ENCODE results near the gene RHOG. TPM values are rescaled to one million over a fixed set of nuclear protein-coding genes. Genes with fewer than 3 reads are reported as not detected.

The RHOG gene
- total and polyA plus RNA-seq, 8 donors, result 9.0 to 27.5 (median 14.0) TPM

DNA sequence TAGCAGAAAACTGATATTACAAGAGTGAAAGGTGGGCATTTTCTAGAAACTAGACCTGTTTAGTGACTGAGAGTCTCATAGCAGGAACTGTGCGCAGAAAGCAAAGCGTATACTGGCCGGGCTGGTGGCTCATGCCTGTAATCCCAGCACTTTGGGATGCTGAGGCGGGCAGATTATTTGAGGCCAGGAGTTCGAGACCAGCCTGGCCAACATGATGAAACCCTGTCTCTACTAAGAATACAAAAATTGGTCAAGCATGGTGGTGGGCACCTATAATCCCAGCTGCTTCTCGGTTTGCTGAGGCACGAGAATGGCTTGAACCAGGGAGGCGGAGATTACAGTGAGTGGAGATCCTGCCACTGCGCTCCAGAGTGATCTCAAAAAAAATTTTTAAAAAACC is 41.6 kb downstream of the RHOG start:
- no peak for ATAC-seq
- no peak for DNase-seq

DNA sequence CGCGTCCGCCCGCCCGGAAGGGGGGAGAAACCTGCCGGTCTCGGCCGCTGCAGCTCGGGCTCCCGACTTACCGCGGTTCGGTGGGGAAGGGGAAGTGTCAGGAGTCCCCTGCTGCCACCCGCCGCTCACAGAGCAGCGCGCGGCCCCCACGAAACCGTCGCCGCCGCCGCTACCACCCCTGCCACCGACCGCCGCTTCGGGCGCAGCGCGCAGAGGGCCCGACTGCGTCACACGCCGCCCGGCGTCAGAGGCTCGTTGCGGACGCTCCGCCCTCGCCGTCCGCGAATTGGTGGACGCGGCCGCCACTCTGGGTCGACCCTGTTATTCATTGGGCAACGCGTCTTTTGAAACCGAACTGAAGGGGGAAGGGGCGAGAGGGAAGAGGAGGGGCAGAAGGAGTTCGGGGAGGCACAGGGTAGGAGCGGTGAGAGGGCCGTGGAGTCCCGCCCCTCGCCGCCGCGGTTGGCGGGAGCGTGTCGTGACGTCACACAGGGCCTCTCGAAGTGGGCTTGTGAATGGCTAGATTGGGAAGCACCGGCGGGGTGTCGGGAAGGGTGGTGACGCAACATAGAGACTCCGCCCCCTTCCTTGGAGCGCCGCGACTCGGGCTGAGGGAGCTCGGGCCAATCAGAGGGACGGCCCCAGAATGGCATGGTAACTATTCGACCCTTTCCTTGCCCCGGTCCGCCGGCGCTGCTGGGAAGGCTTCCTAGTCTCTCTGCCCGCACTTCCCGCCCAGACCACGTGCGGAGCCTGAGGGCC is 43.2 kb downstream of the RHOG start, which contains the start of gene NUP98:
Gene NUP98 (minus strand): TSS at position 226 of the 762 bp plus-strand sequence. CDS start 15,437 bp downstream, outside the sequence.
- Histone ChIP-seq H3K9me3 (no peaks in the 10 kb centered on the region), H3K4me3 (peak within 1 kb of the TSS; percentile 58 to 99 (median 77)), H3K27me3 (no peaks in the 10 kb centered on the region), H3K4me1 (peaks cover 7 to 16% (median 13%) of the 10 kb centered on the region in 3 donors), H3K36me3 (peaks cover 0 to 18% (median 0%) of the 10 kb centered on the region in 3 donors), H3K27ac (peak within 1 kb of the TSS; percentile 75 to 95 (median 93))
- TF ChIP-seq, protein P1, sequence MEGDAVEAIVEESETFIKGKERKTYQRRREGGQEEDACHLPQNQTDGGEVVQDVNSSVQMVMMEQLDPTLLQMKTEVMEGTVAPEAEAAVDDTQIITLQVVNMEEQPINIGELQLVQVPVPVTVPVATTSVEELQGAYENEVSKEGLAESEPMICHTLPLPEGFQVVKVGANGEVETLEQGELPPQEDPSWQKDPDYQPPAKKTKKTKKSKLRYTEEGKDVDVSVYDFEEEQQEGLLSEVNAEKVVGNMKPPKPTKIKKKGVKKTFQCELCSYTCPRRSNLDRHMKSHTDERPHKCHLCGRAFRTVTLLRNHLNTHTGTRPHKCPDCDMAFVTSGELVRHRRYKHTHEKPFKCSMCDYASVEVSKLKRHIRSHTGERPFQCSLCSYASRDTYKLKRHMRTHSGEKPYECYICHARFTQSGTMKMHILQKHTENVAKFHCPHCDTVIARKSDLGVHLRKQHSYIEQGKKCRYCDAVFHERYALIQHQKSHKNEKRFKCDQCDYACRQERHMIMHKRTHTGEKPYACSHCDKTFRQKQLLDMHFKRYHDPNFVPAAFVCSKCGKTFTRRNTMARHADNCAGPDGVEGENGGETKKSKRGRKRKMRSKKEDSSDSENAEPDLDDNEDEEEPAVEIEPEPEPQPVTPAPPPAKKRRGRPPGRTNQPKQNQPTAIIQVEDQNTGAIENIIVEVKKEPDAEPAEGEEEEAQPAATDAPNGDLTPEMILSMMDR (IDR thresholded peaks at IDR 0.05), result no peak
- DNase-seq, result peak; percentile 98 to 100 (median 100)
- intact Hi-C loops (cut with DNase I), result no loop called here
- WGBS, 2 donors, result 0% methylated on average over 84 to 86 of the region's 86 CpGs
- peak; percentile 90 to 95 (median 93) for ATAC-seq
- peak; percentile 97 for FAIRE-seq

More for the DNA sequence above, 41.6 kb downstream of the RHOG start:
- Histone ChIP-seq H3K36me3 (peaks cover 0 to 1% (median 0%) of the 10 kb centered on the region in 3 donors), H3K4me1 (peaks cover 7 to 16% (median 13%) of the 10 kb centered on the region in 3 donors), H3K4me3 (no peak overlapping the region), H3K27ac (no peak overlapping the region), H3K9me3 (no peaks in the 10 kb centered on the region), H3K27me3 (no peaks in the 10 kb centered on the region)
- intact Hi-C loops (cut with DNase I), result no loop called here
- TF ChIP-seq, protein P1 (IDR thresholded peaks at IDR 0.05), result no peak
- WGBS, 2 donors, result 93 to 98% methylated on average over 9 of the region's 9 CpGs
- no peak for FAIRE-seq

DNA sequence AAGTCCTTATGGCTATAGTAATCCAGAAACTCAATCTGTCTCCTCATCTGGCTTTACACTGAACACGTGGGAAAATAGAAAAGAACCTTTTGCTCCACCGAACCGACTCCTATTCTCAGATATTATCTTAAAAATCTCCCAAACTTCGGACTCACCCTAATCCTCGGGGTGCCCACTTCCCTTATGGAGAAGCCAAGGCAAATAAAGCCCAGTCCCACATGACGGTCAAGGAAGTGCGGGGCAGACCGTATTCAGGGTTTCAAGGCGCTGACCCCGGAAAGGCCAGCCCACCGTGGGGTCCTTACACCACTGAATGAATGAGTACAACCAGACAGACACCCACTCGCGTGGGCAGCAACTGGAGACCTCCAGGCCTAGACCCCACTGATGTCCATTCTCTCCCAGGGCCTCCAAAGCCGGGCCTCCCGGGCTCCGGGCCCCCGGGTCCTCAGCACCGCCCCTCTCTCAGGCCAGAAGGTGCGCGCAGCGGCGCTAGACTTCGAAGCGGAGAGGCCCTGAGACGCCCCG is 43.9 kb downstream of the RHOG start:
- no peak for DNase-seq
- TF ChIP-seq, protein P1 (IDR thresholded peaks at IDR 0.05), result no peak
- H3K9me3 ChIP-seq, result no peaks in the 10 kb centered on the region
- 0 to 1% methylated on average over 23 to 26 of the region's 26 CpGs for WGBS, 2 donors
- ATAC-seq, result peak; percentile 23 to 52 (median 45)
- peak overlapping the region; percentile 75 to 95 (median 93) for H3K27ac ChIP-seq
- H3K4me1 ChIP-seq, result peaks cover 7 to 16% (median 13%) of the 10 kb centered on the region in 3 donors
- FAIRE-seq, result no peak
- peak overlapping the region; percentile 58 to 99 (median 77) for H3K4me3 ChIP-seq
- H3K27me3 ChIP-seq, result no peaks in the 10 kb centered on the region
- intact Hi-C loops (cut with DNase I), result no loop called here
- peaks cover 0 to 18% (median 0%) of the 10 kb centered on the region in 3 donors for H3K36me3 ChIP-seq

DNA sequence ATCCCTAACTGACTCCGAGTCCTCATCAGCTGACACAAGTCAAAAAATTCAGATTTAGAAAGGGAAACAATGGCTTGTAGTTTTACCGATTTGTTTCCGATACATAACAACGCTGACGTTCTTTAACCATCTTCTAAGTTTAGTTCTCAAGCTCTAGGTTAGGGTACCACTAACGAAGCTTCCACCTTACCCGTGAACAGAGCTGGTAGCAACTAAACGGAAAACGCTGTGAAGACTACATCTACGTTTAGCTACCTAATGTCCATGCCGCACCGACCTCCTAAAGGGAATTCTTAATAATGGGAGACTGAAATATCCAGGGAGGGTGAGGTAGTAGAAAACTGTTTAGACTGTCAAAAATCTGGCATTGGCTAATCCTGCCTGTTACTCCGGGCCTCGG is 44.4 kb downstream of the RHOG start:
- no peaks in the 10 kb centered on the region for H3K27me3 ChIP-seq
- H3K27ac ChIP-seq, result peak overlapping the region in 2 of 4 donors; percentile 75 to 95
- TF ChIP-seq, protein P1 (IDR thresholded peaks at IDR 0.05), result no peak
- H3K4me1 ChIP-seq, result peaks cover 7 to 16% (median 13%) of the 10 kb centered on the region in 3 donors
- WGBS, 2 donors, result 3% methylated on average over 14 of the region's 14 CpGs
- no peaks in the 10 kb centered on the region for H3K9me3 ChIP-seq
- ATAC-seq (no peak), FAIRE-seq (no peak), DNase-seq (no peak)
- intact Hi-C loops (cut with DNase I), result no loop called here
- H3K4me3 ChIP-seq, result peak overlapping the region; percentile 58 to 99 (median 77)
- H3K36me3 ChIP-seq, result peaks cover 0 to 18% (median 0%) of the 10 kb centered on the region in 3 donors
